AG04450 (cell line): Measurements from ENCODE around the gene CAMK2B. TPM values are rescaled to one million over a fixed set of nuclear protein-coding genes. Genes with fewer than 3 reads are reported as not detected.
A peak's percentile ranks its signal among the peaks of the same experiment; 100 is the strongest.

Experiments
- CTCF ChIA-PET: fragments of 300-600, 350-600 bp; formaldehyde crosslinking; extraction: SDS; loops from one replicate; lab custom pipeline; 2022; ENCODE audit warnings: antibody characterized with exemption, inconsistent platforms; lab: Charles Lee
- POLR2A ChIA-PET: fragments of 350-600 bp; formaldehyde crosslinking; extraction: SDS; loops from one replicate; lab custom pipeline; 2021; ENCODE audit warnings: antibody characterized with exemption, inconsistent platforms; lab: Yijun Ruan, JAX
- DNase-seq: peaks from one replicate; pipeline ENCODE4 v3.0.0-alpha.2; 2011; ENCODE audit warnings: low read depth, low spot score
- H3K27ac ChIP-seq: one replicate; pipeline ENCODE4 v1.5.1; 2012; ENCODE audit warnings: low read depth, low read length, control low read depth
- H3K27me3 ChIP-seq: one replicate; pipeline ENCODE4 v1.6.0; 2012; ENCODE audit warnings: low read length; ENCODE audit not compliant: control insufficient read depth, insufficient read depth
- H3K4me3 ChIP-seq: 2 replicates; pipeline ENCODE4 v1.5.1; 2011; ENCODE audit warnings: mild to moderate bottlenecking, low read depth, low read length, control low read depth
- H3K9me3 ChIP-seq: 2 replicates; pipeline ENCODE4 v1.5.1; 2012; ENCODE audit warnings: low read length; ENCODE audit not compliant: control insufficient read depth, insufficient read depth
- CTCF ChIP-seq: IDR thresholded peaks from 2 replicates; pipeline ENCODE4 v1.5.1; 2011; ENCODE audit warnings: low read depth, low read length, control low read depth, inconsistent platforms
- polyA plus RNA-seq: library from polyadenylated mRNA; depleted of rRNA; stranded (reverse); fragments of >200 nt; gene quantifications from 2 replicates; pipeline ENCODE4 v1.2.3, GENCODE V29; 2011

CAMK2B gene
- polyA plus RNA-seq, 1 experiment, result not detected

DNA sequence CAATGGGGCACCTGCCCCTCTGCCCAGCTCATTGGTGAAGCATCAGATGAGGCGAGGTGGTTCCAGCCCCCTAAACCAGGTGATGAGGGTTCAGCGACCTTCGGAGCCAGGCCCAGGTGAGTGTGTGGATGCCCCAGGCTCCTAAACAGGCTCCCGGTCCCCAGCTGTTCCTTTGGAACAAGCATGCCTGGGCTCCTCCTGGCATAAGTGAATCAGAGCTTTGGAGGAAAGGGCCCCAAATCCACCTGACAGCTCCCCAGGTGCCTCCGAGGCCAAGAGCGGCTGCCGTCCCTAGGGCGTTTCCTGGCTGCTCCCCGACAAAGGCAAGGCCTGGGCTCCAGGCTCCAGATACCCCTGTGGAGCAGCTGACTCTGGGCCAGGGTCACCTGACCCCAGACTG lies 63.4 kb downstream of the CAMK2B start:
- Histone ChIP-seq H3K27ac (no peak overlapping the region), H3K27me3 (peaks cover 40% of the 10 kb centered on the region), H3K4me3 (no peak overlapping the region), H3K9me3 (peaks cover 5% of the 10 kb centered on the region)
- no peak for DNase-seq
- POLR2A ChIA-PET, result no interaction called here
- CTCF ChIA-PET, result interaction anchor here (0.6 to 1.4 kb wide), 2 partner anchors 243 to 303 kb away, joined by 3 to 4 read pairs; no protein-coding TSS in a partner anchor
- no peak for TF ChIP-seq CTCF

DNA sequence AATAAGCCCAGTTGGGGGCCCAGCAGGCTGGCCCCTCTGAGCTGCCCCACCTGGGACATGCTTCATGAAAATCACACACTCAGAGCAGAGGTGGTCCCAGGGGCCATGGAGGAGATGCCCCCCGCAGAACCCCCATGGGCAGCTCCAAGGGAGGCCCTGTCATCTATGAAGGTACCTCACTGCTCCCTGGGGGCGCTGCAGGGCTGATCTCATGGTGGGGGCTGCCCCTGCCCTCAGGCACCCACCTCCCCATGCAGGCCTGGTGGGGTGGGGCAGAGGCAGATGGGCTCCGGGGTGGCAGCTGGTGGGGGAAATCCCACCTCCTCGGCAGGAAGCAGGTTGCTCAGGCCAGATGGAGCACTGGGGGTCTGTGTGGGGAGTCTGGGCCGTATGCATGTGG lies 64.2 kb downstream of the CAMK2B start:
- peaks cover 5% of the 10 kb centered on the region for H3K9me3 ChIP-seq
- POLR2A ChIA-PET, result no interaction called here
- no peak overlapping the region for H3K4me3 ChIP-seq
- DNase-seq, result no peak
- TF ChIP-seq CTCF, result no peak
- CTCF ChIA-PET, result interaction anchor here (1.4 kb wide), 1 partner anchor 304 kb away, joined by 3 read pairs; no protein-coding TSS in a partner anchor
- H3K27me3 ChIP-seq, result peaks cover 32% of the 10 kb centered on the region
- H3K27ac ChIP-seq, result no peak overlapping the region

GRCh38 chr7:44259547-44260457 lies 65.6 kb downstream of the CAMK2B start:
- TF ChIP-seq CTCF, result no peak
- ChIA-PET CTCF (interaction anchor here (0.5 to 1.6 kb wide), 5 partner anchors 15 to 800 kb away, joined by 3 to 8 read pairs (median 3); no protein-coding TSS in a partner anchor), POLR2A (interaction anchor here (0.6 to 0.7 kb wide), 2 partner anchors 577 to 684 kb away, joined by 5 to 8 read pairs; no protein-coding TSS in a partner anchor)
- H3K27ac ChIP-seq, result peak overlapping the region; percentile 52
- no peak overlapping the region for H3K4me3 ChIP-seq
- peaks cover 20% of the 10 kb centered on the region for H3K27me3 ChIP-seq
- H3K9me3 ChIP-seq, result peaks cover 5% of the 10 kb centered on the region
- peak; percentile 77 for DNase-seq

GRCh38 chr7:44258865-44259546 lies 66.4 kb downstream of the CAMK2B start:
- Histone ChIP-seq H3K27ac (peak overlapping the region; percentile 52), H3K9me3 (peaks cover 5% of the 10 kb centered on the region), H3K27me3 (peaks cover 12% of the 10 kb centered on the region), H3K4me3 (no peak overlapping the region)
- CTCF ChIA-PET, result interaction anchor here (0.5 to 1.6 kb wide), 6 partner anchors 15 to 801 kb away, joined by 3 to 8 read pairs (median 3); no protein-coding TSS in a partner anchor
- POLR2A ChIA-PET, result interaction anchor here (0.6 to 1.1 kb wide), 3 partner anchors 8 to 684 kb away, joined by 3 to 8 read pairs (median 5); no protein-coding TSS in a partner anchor
- no peak for DNase-seq
- no peak for TF ChIP-seq CTCF
